HG03354 (cell line): ENCODE results near the gene HOXB5.

ENCODE experiments used
- ATAC-seq: cut with Tn5 transposase; IDR thresholded peaks from one replicate; pipeline ENCODE4 v1.9.1; 2021; ENCODE audit warnings: mild to moderate bottlenecking; ENCODE audit not compliant: unreplicated experiment, poor library complexity, severe bottlenecking

The HOXB5 gene

DNA sequence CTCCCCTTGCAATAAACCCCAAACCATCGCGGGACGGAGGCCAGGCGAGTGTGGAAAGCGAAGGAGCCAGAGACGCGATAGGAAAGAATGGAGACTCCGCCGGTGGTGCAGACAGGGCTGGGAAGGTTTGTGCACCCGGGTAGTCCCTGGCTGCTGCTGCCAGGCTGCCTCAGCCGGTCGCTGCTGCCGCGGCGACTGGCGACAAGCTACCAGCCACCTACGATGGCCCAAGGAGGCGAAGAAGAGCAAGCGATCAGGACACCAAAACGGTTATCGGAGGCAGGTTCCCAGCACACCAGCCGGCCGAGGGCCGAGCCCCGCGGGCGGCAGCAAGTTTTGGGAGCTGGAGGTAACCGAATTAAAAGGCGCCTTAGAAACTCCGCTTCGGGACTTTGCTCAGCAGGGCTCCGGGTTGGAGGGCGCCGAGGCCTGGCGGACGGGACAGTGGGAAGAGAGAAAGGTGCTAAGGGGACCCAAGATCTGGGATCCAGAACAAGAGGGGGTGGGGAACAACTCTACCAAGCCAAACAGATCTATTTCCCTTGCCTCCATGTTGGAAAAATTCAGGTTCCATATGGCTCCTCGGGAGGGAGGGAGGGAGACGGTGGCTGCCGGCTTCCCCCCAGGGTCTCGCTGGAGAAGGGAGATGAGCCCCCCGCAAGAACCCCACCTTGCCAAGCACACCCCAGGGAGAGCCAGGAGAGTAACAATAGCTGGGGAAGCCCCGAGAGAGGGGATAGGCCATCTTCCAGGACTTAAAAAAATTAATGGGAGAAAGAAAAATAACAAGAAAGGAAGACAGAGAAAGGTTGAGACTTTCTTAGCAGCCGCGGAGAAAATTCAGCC lies 38.9 kb downstream of the HOXB5 start:
- no peak for ATAC-seq

DNA sequence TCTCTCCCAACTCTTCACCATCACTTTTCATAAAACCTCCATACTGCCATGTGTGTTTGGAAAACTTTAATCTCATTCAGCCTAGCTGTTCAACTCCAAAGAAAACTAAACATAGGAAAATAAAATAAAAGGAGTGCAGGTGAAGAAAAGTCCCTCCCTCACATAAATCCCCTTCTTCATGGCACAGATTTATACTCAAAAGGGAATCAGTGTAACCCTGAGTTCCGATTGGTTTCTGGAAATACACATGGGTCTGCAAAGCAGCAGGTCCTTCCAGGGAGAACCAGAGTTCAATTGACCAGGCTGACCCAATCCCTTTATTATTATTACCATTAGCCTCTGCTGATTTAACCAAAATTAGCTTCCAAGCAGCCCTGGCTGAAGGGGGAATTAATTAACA lies 39.8 kb downstream of the HOXB5 start:
- ATAC-seq = no peak

DNA sequence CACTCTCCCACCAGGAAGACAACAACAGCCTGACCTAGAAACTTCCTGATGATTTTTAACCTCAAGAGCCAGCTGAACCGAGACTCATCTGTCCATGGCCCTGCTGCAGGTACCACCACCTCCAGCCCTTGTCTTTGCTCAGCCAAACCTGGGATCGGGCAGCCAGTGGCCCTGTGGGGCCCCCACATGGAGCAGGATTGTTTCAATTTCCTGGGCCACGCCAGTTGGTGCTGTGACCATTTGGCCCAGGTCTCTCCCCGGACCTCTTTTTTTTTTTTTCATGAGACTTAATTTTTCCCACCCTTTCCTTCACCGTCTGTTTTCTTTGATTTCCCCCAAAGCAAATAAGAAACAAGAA lies 40.4 kb downstream of the HOXB5 start:
- ATAC-seq = no peak

DNA sequence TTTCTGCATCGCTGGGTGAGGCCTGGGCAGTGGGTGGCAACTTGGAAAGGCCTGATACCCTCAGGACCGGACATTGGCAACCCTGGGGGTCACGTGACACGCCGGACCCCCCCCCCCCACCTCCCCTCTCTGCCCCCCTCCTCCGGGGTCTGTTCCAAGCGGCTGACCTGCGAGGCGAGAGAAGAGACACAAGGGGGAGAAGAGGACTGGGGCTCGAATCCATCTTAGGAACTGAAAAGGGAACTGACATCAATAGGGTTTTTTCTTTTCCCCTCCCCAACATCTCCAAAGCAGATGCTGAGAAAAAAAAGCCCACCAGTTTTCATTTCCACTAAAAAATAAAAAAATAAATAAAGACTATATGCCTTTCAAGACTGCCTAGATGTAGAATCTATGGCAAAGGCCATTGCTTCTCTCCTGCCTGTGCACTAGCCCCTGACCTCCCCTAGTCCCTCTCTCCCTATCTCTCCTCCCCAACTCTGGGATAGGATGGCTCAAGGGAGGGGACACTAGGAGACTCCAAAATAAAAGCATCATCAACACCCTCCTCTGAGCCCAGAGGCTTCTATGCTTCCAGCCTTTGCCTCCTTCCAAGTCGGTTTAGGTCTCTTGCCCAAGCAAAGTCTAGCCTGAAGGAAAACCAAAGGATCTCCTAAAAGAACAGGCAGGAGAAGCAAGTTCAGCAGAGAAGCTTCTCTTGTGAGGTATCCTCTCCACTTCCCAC lies 41.0 kb downstream of the HOXB5 start:
- no peak for ATAC-seq

DNA sequence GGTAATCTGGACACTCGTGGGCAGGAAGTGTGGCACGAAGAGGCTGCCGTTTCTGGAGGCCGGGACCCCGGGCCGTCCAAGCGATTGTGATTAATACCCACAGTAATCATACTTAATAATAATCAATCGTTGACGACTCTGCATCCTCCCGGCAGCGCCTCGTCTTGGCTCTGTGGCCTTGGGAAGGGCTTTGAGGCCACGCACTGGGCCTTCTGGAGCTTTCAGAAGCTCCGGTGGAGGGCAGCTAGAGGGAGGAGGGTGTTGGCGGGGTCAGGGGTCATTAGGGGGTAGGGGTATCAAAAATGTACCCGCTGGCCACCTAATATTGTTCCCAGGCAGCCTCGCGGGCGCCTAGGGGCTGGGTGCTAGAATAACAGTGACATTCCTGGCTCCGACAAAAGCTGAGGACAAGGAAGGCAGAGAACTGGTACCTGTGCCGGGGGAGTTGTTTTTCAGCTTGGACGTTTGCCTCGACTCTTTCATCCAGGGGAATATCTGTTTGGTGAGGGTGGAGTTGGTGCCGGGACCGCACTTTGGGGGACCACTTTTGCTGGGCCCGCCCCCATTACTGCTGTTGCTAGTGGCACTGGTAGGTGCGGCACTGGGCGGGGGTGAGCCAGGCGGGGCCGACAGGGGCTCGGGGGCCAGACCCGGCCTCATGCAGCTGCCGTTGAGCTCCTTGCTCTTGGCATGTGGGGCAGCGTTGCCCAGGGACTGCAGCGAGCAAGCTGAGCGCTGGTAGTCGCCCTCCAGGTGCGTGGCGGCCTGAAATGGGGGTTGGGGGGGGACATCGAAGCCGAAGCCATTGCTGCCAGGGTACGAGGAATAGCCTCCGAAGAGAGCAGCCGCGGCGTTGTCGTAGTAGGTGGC lies 41.7 kb downstream of the HOXB5 start:
- no peak for ATAC-seq

DNA sequence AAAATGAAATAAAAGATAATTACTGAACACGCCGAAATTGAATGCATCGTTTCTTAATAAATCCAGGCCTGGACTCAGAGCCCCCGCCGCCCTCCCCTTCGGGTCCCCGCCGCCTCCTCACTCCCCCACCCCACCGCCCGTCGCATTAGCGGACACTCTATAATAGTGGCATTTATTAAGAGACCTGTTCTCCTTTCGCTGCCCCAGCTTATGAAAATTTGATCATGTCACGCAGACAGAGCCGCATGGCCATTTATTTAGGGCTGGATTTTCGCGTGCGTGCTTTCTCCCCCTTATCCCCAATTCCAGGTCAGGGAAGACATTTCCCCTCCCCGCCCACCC lies 42.4 kb downstream of the HOXB5 start:
- no peak for ATAC-seq

DNA sequence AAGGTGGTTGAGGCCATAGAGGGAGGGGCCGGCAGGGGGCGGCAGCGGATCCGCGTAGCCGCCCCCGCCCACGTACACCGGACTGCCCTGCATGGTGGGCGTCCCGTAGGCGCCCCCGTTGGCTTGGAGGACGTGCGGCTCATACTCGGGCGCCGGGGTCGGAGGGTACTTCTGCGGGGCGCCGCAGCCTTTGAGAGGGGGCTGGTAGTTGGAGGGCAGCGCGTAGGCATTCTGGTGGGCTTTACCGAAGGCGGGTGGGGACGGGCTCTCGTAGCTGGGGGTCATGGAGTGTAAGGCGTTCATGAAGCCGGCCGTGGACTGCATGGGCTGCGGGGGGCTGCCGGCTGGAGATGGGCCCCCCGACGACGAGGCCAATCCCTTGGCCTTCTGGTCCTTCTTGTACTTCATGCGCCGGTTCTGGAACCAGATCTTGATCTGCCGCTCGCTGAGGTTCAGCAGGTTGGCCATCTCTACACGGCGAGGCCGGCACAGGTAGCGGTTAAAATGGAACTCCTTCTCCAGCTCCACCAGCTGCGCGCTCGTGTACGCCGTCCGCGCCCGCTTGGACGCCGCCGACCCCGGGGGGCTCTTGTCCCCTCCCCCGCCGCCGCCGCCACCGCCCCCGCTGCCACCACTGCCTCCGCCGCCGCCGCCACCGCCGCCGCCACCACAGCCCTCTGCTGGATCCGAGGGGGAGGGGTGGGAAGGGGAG lies 42.9 kb downstream of the HOXB5 start:
- no peak for ATAC-seq

DNA sequence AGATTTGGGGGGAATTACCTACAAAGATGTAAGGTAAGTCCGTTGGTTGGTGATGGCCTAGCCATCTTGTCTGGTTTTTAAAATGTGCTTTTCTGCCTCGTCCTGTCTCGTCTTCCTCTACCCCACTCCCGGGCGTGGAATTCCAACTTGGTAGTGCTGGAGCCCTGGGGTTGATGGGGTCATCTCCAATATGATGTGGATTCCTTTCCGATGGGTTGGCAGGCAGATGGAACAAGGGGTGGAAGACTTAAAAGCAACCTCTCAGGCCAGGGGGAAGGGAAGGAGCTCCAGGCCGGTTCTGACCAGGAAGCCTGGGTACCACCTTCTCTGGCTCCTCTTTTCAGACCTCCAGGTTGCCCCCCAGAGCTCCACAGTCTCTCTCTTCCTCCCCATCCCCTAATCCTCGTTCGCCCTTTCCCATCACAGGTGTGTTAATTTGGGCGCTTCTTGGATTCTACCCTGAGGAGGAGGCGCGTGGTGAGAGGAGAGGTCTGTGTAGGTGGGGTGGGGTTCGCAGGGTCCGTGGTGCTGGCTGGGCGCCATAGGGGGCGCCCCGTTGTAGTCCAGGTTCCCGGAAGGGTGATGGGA lies 43.6 kb downstream of the HOXB5 start:
- no peak for ATAC-seq

DNA sequence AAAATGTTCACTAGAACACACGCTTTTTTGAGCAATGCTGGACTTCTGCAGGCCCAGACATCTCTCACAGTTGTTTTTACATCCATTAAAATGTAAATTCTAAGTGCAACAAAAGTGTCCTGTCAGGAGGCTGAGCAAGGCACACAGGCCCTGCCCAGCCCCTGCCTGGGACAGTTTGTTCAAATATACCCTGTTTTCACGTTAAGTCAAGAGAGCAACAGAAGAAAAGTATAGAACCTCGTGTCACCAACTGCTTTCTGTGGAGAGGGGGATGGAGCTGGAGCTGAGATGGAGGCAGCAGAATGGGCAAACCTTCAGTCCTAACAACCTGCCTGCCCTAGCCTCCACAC lies 44.3 kb downstream of the HOXB5 start:
- ATAC-seq = no peak

DNA sequence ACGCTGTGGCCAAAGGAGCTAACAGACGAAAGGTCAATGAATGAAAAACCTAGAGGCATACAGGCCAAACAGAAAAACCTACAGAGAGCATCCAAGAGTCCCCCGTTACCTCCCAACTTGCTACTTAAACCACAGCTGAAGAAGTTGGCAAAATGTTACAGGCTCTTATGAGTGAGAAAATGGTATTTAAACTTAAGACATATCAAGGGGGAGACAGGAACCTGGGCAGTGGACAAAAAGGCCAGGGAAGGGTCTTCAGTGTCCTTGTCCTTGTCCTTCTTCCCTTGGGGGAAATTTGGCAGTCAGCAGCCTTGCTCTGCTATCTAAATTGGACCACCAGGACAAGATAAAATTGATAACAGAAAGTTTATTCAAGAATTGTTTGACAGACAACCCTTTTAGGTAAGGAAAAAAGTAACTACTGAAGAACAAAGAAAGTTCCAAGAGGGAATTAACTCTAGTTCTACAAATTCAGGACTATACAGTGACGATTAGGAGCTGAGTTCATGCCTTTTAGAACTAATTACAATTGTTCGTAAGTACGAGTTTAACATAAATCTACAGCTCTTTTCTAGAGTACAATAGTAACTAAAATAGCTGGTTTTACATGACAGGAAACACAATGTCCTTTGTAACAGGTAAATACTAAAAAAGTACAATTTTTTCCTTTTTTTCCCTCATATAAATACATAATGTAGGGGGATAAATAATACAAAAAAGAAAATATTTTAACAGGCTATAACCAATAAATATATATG lies 44.9 kb downstream of the HOXB5 start:
- no peak for ATAC-seq

DNA sequence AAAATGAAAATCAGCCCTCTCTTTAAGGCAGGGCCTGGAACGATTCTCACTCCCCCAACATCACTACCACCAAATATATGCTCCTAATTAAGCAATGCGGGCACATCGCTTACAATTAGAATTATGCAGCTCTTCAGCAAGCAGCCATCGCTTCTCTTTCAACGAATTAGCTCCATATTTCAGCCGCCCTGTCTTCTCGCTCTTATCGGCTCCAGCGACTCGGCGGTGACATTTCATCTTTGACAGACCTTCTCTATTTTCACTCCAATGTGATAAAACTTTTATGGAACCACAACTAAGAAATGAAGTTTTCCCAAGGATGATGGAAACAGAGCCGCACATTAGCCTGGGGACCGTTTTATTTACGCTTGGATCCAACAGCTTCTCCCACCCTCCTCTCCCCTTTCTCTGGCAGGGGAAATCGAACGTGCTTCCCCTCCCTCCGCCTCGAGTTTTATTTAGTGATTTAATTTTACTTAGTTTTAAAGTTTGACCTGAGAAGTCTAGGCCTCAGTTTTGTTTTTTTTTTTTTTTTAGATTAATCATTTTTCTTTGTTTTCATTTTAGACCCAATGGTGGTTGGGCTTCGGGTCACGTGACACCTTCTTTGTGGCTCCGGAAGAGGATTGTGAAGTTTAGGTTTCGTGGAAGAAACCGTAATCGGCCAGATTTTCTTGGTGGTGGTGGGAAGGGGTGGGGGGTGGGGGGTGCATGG lies 45.6 kb downstream of the HOXB5 start:
- no peak for ATAC-seq

DNA sequence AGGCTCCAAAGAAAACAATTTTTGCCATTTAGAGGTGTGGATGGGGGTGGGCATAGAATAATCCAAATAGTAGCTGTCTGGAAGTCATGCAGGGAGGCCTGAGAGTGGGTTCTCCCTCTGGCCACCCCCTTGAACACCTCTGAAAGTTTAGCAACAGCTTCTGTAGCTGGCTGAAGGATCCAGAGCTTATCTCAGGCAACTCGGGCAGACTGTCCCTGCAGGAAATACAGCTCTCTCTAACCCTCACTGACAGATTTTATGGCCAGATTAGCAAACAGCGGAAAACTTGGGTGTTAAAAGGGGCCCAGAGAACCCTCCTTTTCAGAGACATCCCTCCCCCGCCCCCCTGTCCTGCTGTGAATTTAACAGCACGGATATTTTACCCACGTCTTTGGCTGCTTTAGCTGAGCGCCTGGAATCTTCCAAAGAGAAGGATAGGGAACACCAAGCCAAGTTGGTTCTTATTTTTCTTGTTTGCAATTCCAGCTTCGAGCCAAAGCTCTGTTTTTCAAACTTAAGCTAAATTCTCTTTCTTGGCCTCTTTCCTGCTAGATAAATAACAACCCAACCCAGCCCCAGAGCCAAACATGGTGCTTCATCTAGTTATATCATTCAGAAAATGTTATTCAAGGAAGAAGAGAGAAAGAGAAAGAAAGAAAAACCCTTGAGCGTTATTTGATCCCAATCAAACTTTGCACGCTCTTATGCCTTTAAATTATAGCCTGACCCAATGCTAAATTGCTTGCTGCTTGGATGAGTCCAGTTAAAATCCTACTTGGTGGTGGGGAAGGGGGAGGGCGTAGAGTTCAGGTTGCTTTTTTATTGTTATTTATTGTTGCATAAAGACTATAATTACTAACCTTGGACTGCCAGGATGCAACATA lies 46.4 kb downstream of the HOXB5 start:
- ATAC-seq = no peak

DNA sequence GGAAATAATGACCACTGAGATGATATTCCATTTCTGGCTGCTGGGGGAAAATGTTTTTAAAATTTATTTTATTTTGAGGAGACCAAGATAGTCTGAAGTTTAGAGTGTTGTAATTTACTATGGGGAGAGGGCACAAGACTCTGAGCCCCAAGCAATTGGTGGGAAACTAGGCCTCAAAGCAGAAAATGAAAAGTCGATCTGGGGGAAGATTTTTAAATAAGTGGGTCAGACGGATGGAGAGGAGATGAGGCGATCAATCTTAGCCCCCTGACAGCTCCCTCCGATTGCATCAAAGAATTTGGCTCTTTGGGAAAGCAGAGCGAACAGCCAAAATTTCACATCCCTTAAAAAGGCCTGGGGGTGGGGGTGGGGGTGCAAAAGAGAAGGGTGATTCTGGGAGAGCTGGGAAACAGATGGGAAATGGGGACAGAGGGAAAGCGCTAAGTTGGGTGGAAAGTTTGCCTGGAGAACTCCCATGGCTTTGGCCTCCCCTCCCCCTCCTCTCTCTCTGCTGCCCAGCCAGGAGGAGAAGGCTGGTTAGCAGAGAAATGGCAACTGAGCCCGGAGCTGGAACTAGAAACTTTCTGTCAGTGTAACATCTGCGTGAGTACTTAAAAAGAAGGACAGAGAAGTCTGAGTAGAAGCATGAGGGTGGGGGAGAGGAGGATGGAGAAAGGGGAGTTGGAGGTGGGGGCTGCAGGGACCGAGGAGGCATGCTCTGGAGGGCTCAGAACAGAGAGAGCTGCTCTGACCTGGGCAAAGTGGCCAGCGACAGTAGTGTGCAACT lies 47.2 kb downstream of the HOXB5 start:
- ATAC-seq = no peak

DNA sequence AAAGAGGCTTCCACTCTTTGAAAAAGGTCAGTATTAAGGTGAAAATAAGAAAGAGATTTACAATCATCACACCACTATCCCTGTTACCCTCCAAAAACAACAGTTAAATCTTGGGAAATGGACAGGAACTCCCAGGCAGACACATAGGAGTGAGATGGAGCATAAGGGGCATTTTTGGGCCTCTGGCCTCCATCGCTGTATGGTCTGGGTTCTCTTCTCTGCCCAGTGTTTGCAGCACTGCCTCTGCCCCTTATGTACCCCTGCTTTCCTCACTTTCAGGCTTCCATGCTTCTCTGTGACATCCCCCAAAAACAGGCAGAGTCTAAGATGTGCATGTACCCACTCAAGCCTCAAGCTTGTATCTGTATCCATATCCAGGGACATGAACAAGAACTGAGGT lies 48.0 kb downstream of the HOXB5 start:
- no peak for ATAC-seq

DNA sequence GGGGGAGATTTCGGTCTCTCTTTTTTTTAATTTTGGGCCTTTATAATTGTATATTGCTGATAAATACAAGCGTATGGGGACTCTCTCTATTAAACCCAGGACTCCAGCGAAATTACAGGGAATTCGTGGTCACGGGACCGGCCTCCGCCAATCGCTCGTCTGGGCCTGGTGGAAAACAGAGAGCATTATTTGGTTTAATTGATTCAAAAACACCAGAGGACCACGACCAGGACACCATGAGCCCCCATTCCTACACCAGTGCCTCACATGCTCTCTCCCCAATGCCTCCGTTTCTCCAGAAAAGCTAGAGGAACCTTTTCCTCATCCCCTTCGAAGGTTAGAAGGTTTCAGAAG lies 48.6 kb downstream of the HOXB5 start, which contains the start of gene HOXB2:
Gene HOXB2, minus strand, starts transcription at position 88 of the 354 bp plus-strand sequence. CDS start 198 bp downstream, outside the sequence.
- no peak for ATAC-seq

DNA sequence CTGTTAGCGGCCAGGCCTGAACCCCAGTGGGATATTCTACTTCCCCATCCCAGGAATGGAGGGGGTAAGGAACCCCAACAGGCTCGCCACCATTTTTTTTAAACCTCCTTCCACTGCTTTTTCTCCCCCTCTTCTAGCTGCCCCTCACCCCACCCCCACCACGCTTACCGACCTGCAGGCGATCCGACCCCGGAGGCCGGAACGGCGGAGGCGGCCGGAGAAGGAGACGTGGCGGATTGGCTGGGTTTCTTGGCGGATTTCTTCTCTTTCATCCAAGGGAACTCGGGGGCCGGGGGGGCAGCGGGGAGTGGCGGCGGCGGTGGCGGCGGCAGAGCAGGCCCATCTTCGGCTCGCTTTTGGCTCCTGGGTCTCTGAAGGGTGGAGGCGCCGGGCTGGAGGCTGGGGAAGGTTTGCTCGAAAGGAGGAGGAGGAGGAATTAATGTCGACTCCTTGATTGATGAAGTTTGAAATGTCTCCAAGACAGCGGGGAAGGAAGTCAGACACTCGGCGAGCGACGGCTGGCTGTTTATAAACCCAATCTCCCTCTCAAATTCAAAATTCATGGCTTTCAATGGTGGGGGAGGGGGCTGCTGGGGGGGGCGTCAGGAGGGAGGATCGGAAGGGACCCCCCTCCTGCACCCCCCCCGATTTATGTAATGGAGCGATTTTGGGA lies 49.1 kb downstream of the HOXB5 start:
- no peak for ATAC-seq
